Measurements from ENCODE around the gene SULT1A1.
"Not testable (repeated sequence)": the region's sequence is repeated elsewhere in the genome, so short reads cannot be mapped to it uniquely, and the experiment has no call there.

Gene SULT1A1

GRCh38 chr16:28609631-28610594 lies at the start of gene SULT1A1:
Gene SULT1A1 (minus strand): TSS chr16:28610044. CDS start chr16:28608855, 1,189 bp downstream.
- DNase-seq (ENCODE audit: low read depth, low spot score) = no peak
- H3K27ac ChIP-seq = no peak within 1 kb of the TSS

DNA sequence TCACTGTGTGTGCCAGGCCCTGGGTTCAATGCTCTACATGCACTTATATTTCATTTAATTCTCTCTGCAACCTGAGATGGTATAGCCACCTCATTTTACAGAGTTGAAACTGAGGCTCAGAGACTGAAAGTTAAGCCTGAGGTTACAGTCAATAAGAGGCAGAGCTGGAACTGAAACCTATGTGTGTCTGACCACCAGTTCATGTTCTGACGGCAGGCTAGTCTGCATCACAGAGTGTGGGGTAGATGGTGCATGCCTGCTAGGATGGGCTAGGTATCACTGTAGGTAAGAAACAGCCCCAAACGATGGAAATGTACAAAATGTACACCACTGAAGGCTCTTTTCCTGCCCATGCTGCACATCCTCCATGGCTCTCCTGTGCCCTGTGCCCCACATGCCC lies 30.1 kb upstream of the SULT1A1 start:
- not testable (repeated sequence) for H3K27ac ChIP-seq; DNase-seq (ENCODE audit: low read depth, low spot score)

DNA sequence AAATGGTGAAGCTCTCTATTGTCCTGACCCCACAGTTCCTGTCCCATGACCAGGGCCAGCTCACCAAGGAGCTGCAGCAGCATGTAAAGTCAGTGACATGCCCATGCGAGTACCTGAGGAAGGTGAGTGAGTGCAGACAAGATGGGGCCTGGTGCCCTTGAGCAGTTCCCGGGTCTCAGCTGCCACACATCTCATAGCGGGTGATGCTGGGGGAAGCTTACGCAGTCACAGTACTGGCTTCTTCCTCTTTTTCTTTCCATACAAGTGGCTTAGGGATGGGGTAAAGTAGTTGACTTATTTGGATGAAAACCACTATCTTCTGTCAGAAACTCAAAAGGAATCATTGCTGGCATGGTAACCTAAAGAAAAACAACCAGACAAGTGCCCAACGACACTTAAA lies 28.5 kb upstream of the SULT1A1 start:
- peak overlapping the region; percentile 95 for H3K27ac ChIP-seq
- not testable (repeated sequence) for DNase-seq (ENCODE audit: low read depth, low spot score)

- H3K27ac ChIP-seq = peak within 1 kb of the TSS; percentile 95
- DNase-seq (ENCODE audit: low read depth, low spot score) = not testable (repeated sequence)
Observed at GRCh38 chr16:28637765-28638164, 27.9 kb upstream of the SULT1A1 start, which contains the start of gene NPIPB8. Gene NPIPB8 (plus strand): TSS chr16:28638065. CDS start chr16:28638361, 296 bp downstream.

DNA sequence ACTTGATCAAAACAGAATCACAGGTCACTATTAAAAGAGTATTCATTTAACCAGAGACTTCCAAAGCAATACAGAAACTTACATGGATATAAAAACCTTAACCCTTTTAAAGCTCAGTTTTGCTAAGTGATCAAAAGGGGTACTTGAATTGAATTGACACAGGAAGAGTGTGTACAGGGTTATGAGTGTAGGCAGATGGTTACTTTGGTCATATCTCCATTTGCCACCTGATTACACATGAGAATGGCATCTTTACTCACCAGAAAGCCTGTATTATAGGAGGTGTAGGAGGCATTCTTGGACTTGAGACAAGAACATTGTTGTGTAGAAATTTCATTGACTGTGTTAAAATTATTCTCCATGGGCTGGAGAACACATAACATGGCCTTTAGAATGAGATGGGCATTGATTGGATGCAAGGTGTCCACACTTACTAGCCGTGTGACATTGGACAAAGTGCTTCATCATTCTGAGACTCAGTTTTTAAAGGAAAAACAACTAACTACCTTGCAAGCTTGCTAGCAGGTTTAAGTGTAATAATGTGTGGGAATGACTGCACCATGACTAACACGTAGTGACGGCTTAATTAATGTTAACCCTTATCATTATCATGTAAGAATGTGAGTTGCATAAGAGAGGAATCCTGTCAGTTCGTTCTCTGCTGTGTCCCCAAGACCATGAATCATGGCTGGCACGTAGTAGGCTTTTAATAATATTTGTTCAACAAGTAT lies 26.4 kb upstream of the SULT1A1 start:
- peak overlapping the region; percentile 95 for H3K27ac ChIP-seq

DNA sequence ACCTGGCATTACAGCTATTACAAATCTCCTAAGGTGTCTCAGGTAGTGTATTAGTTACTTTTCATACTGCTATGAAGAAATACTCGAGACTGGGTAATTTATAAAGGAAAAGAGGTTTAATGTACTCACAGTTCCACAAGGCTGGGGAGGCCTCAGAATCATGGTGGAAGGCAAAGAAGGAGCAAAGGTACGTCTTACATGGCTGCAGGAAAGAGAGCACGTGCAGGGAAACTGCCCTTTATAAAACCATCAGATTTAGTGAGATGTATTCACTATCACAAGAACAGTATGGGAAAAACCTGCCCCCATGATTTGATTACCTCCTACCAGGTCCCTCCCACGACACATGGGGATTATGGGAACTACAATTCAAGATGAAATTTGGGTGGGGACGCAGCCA lies 21.1 kb upstream of the SULT1A1 start:
- not testable (repeated sequence) for DNase-seq (ENCODE audit: low read depth, low spot score)
- H3K27ac ChIP-seq = peak overlapping the region; percentile 26

More for the DNA sequence above, 26.4 kb upstream of the SULT1A1 start:
- DNase-seq (ENCODE audit: low read depth, low spot score) = peak; percentile 89

GRCh38 chr16:28623172-28623711 lies 13.4 kb upstream of the SULT1A1 start:
- no peak overlapping the region for H3K27ac ChIP-seq
- DNase-seq (ENCODE audit: low read depth, low spot score) = no peak

GRCh38 chr16:28622532-28623171 lies 12.8 kb upstream of the SULT1A1 start:
- not testable (repeated sequence) for DNase-seq (ENCODE audit: low read depth, low spot score); H3K27ac ChIP-seq

GRCh38 chr16:28621481-28622155 lies 11.8 kb upstream of the SULT1A1 start:
- DNase-seq (ENCODE audit: low read depth, low spot score) = no peak
- H3K27ac ChIP-seq = no peak overlapping the region

GRCh38 chr16:28620316-28620715 lies 10.5 kb upstream of the SULT1A1 start:
- not testable (repeated sequence) for H3K27ac ChIP-seq; DNase-seq (ENCODE audit: low read depth, low spot score)

- DNase-seq (ENCODE audit: low read depth, low spot score) = no peak
- no peak overlapping the region for H3K27ac ChIP-seq
Observed at GRCh38 chr16:28617874-28618273, 8.0 kb upstream of the SULT1A1 start.

DNA sequence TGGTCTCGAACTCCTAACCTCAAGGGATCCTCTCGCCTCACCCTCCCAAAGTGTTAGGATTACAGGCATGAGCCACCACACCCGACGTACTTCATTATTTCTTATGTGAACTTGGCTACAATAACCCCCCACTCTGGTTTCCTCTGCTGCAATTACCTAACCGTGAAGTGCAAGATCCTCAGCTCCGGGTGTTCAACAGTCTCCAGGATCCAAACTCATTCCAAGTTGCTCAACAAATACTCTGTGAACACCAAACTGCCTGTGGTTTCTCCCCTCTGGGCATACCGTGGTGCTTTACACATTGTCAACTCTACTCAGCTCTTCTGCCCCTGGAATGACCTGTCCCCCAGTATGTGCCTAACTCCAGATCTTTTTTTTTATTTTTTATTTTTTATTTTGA lies 6.8 kb upstream of the SULT1A1 start:
- no peak for DNase-seq (ENCODE audit: low read depth, low spot score)
- no peak overlapping the region for H3K27ac ChIP-seq

DNA sequence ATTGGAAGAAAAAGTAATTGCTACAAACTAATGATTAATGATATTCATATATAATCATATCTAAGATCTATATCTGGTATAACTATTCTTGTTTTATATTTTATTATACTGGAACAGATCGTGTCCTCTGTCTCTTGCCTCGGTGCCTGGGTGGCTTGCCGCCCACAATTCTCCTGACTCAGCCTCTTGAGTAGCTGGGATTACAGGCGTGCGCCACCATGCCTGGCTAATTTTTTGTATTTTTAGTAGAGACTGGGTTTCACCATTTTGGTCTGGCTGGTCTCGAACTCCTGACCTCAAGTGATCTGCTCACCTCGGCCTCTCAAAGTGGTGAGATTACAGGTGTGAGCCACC lies 6.4 kb upstream of the SULT1A1 start:
- not testable (repeated sequence) for DNase-seq (ENCODE audit: low read depth, low spot score); H3K27ac ChIP-seq

DNA sequence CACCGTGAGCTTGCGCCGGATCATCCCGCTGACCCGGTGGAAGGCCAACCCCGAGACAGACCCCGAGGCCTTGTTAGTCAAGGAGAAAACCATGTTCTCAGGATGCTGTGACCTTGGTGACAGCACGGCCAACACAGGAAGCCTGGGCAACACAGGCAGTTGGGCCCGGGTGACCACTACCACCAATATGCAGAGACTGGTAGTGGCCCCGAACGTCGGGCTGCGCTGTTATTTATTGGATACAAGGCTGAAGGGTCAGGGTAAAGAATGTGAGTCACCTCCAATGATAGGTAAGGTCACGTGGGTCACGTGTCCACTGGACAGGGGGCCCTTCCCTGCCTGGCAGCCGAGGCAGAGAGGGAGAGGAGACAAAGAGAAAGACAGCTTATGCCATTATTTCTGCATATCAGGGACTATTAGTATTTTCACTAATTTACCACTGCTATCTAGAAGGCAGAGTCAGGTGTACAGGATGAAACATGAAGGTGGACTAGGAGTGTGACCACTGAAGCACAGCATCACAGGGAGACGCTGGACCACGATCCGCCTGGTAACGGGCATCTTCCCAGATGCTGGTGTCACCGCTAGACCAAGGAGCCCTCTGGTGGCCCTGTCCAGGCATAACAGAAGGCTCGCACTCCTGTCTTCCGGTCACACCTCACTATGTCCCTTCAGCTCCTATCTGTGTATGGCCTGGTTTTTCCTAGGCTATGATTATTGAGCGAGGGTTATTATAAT lies 5.8 kb upstream of the SULT1A1 start:
- DNase-seq (ENCODE audit: low read depth, low spot score); H3K27ac ChIP-seq: not testable (repeated sequence)

DNA sequence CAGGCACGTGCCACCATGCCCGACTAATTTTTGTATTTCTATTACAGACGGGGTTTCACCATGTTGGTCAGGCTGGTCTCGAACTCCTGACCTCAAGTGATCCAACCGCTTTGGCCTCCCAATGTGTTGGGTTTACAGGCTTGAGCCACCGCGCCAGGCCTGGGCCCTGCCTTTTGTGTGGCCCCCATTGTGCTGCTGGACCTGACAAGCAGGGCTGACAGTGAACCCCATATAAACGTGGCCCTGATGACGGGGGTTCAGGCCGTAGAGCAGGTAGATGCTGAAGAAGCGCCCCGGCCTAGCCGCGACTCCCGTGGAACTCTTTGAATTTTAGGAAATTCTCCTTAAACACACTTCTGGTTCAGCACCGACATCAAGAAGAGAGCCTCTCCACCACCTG lies 4.7 kb upstream of the SULT1A1 start:
- not testable (repeated sequence) for DNase-seq (ENCODE audit: low read depth, low spot score); H3K27ac ChIP-seq

DNA sequence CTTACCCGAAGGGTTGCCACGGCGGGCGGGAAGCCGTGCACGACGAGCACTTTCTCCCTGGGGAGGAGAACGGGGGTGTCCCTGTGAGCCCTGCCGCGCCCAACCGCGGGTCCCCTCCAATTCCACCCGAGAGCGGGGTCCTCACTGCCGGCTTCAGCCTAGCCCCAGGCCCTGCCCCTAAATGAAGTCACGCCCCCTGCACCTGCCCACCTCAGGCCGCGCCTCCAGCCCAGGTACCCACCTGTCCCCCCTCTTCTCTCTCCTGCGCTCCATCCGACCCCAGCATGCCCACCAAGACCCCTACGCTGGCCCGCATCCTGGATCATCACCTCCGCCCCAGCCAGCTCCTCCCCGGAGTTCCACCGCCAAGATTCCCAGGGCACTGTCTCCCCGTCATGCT lies 4.1 kb upstream of the SULT1A1 start:
- not testable (repeated sequence) for H3K27ac ChIP-seq; DNase-seq (ENCODE audit: low read depth, low spot score)

GRCh38 chr16:28612359-28613280 lies 2.8 kb upstream of the SULT1A1 start:
- not testable (repeated sequence) for DNase-seq (ENCODE audit: low read depth, low spot score); H3K27ac ChIP-seq

- DNase-seq (ENCODE audit: low read depth, low spot score) = no peak
- no peak overlapping the region for H3K27ac ChIP-seq
Observed at GRCh38 chr16:28610595-28611191, 849 bp upstream of the SULT1A1 start.
